Activated CD4-positive, alpha-beta memory T cell treated with anti-CD3 and anti-CD28 coated beads for 36 hours (primary cell): ENCODE data around the gene ILRUN. TPM values are rescaled to one million over a fixed set of nuclear protein-coding genes. Genes with fewer than 3 reads are reported as not detected.
"Not testable (repeated sequence)": the region's sequence is repeated elsewhere in the genome, so short reads cannot be mapped to it uniquely, and the experiment has no call there.

Experiments
- CTCF ChIA-PET: fragments of 350-600 bp; sonication (Branson Sonifier 250); formaldehyde crosslinking; loops from one replicate; lab custom pipeline; 2021; ENCODE audit warnings: antibody characterized with exemption, inconsistent platforms; lab: Charles Lee
- POLR2A ChIA-PET: fragments of 350-600 bp; sonication (Branson Sonifier 250); formaldehyde crosslinking; loops from one replicate; lab custom pipeline; 2021; ENCODE audit warnings: antibody characterized with exemption; lab: Charles Lee
- DNase-seq: peaks from one replicate; pipeline ENCODE4 v3.0.0-alpha.2; 2020
- H3K27ac Mint-ChIP-seq: one replicate; pipeline ENCODE4 v1.8.0; 2021; ENCODE audit warnings: mixed read lengths
- H3K27me3 Mint-ChIP-seq: one replicate; pipeline ENCODE4 v1.8.0; 2021; ENCODE audit warnings: mixed read lengths
- H3K36me3 Mint-ChIP-seq: one replicate; pipeline ENCODE4 v1.8.0; 2021; ENCODE audit warnings: mixed read lengths
- H3K4me1 Mint-ChIP-seq: one replicate; pipeline ENCODE4 v1.8.0; 2021; ENCODE audit warnings: low read depth, mixed read lengths
- H3K4me3 Mint-ChIP-seq: one replicate; pipeline ENCODE4 v1.8.0; 2021; ENCODE audit warnings: mild to moderate bottlenecking, mixed read lengths
- H3K9me3 Mint-ChIP-seq: one replicate; pipeline ENCODE4 v1.8.0; 2021; ENCODE audit warnings: mixed read lengths
- intact Hi-C: fragments of 100-400 bp; cut with micrococcal nuclease; formaldehyde crosslinking; loops from one replicate; pipeline ENCODE4 v1.15.1; 2023
- total RNA-seq, 2 experiments: library from RNA; stranded (reverse); gene quantifications; one replicate each; pipeline ENCODE4 v1.2.3, GENCODE V29; 2021

ILRUN gene
- total RNA-seq, 2 experiments from 2014 or later, result 62.3 to 65.2 TPM

DNA sequence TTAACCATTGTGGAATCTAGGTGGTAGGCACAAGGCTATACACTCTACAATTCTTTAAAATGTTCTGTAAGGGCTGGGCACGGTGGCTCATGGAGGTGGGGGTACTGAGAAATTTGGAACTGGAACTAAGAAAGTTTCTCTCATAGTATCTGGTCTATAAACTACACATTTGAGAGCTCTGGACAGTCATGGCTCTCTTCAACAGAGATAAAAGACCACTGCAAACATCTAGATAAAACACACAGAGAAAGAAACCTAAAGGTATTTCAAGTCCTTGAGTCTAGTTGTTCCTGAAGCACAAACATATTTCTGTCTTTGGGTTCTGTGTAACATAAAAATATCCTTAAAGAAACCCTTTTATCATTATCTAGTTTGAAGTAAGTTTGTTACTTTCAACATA, 35.2 kb downstream of the ILRUN start:
- Mint-ChIP-seq H3K27me3 (no peaks in the 10 kb centered on the region), H3K9me3 (no peaks in the 10 kb centered on the region), H3K27ac (no peak overlapping the region), H3K4me3 (no peak overlapping the region), H3K36me3 (no peaks in the 10 kb centered on the region), H3K4me1 (peaks cover 66% of the 10 kb centered on the region)
- intact Hi-C loops, result no loop called here
- ChIA-PET CTCF (no interaction called here), POLR2A (no interaction called here)
- no peak for DNase-seq

DNA sequence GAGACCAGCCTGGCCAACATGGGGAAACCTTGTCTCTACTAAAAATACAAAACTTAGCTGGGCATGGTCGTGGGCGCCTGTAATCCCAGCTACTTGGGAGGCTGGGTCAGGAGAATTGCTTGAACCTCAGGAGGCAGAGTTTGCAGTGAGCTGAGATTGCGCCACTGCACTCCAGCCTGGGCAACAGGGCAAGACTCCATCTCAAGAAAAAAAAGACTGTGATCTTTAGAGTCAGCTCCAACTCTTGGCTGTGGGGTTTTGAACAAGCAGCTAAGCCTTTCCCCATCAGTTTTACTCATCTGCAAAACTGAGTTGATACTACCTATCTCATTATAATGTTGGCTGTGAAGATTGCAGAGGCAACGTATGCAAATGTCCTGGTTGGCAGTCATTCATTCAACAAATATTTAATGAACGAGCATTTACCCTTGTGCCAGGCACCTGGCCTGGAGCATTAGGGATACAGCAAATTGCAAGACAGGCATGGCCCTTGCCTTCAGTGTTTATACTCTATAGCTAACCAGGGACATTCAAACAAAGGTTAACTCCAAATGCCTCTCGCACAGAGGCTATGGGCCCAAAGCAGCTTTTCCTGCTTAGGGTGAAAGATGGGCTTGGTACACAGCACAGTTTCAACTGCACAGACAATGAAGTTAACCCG, 37.8 kb downstream of the ILRUN start:
- intact Hi-C loops, result loop anchor here (5.0 kb wide), 1 partner anchor 39 kb away; the partner anchor contains the start of gene ILRUN
- Mint-ChIP-seq H3K4me1 (peaks cover 65% of the 10 kb centered on the region), H3K36me3 (peaks cover 5% of the 10 kb centered on the region), H3K9me3 (no peaks in the 10 kb centered on the region), H3K27ac (peak overlapping the region; percentile 9), H3K27me3 (no peaks in the 10 kb centered on the region), H3K4me3 (no peak overlapping the region)
- ChIA-PET POLR2A (interaction anchor here (3.4 kb wide), 1 partner anchor 14 kb away, joined by 52 read pairs; no protein-coding TSS in a partner anchor), CTCF (interaction anchor here (0.6 to 2.3 kb wide), 2 partner anchors 49 to 172 kb away, joined by 3 to 10 read pairs; no protein-coding TSS in a partner anchor)
- no peak for DNase-seq

DNA sequence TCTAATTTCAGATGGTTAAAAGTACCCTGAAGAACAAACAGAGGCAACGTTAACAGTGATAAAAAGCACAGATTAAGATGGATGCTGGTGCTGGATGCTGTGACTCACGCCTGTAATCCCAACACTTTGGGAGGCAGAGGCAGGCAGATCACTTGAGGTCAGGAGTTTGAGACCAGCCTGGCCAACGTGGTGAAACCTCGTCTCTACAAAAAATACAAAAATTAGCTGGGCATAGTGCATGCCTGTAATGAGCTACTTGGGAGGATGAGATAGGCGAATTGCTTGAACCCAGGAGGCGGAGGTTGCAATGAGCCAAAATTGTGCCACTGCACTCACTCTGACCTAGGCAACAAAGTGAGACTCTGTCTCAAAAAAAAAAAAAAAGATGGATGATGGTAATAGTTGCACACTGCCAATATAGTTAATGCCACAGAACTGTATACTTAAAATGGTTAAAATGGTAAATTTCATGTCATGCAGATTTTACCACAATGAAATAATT, 38.5 kb downstream of the ILRUN start:
- ChIA-PET CTCF (interaction anchor here (0.6 to 2.3 kb wide), 4 partner anchors 10 to 171 kb away, joined by 3 to 10 read pairs (median 4); no protein-coding TSS in a partner anchor), POLR2A (interaction anchor here (1.6 to 3.4 kb wide), 4 partner anchors 15 to 39 kb away, joined by 3 to 52 read pairs (median 18); partner anchors contain the start of gene ILRUN)
- not testable (repeated sequence) for H3K27me3 Mint-ChIP-seq, H3K36me3 Mint-ChIP-seq, H3K9me3 Mint-ChIP-seq, DNase-seq
- intact Hi-C loops, result loop anchor here (5.0 kb wide), 1 partner anchor 39 kb away; the partner anchor contains the start of gene ILRUN
- Mint-ChIP-seq H3K27ac (peak overlapping the region; percentile 93), H3K4me1 (peaks cover 59% of the 10 kb centered on the region), H3K4me3 (peak overlapping the region; percentile 12)

DNA sequence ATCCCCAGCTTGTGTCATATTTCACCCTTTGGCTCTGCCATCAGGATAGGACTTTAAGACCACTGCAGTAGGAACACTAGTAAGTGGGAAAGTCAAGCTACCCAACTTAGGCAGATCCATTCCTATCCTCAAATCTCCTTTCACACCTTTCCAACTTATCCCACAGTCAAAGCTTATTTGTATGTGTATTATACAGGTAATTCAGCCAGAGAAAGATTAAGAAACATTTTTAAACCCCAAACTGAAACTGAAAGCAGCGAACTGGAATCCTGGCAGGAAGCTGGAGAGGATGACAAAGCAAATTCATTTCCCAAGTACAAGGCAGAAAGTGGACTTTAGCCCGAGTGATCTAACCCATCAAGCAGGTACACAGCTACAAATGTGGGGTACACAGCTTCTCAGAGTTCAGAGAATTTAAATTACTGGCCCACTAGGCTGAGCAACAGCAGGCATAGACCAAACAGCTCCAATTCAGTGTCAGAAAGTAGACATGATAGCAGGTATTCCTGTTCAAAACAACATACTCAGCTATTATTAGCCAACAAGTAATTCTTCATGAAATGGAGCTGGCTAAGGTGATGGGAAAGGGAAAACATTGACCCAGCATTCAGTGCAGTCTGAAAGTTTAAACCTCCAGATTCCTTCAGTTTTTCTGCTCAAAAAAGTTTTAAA, 39.1 kb downstream of the ILRUN start:
- peak overlapping the region; percentile 67 for H3K4me3 Mint-ChIP-seq
- peak; percentile 33 for DNase-seq
- intact Hi-C loops, result loop anchor here (5.0 kb wide), 1 partner anchor 40 kb away; the partner anchor contains the start of gene ILRUN
- ChIA-PET POLR2A (interaction anchor here (0.6 to 3.4 kb wide), 11 partner anchors 7 to 474 kb away, joined by 3 to 52 read pairs (median 4); partner anchors contain the start of genes HMGA1, ILRUN and SNRPC), CTCF (interaction anchor here (1.0 to 2.3 kb wide), 6 partner anchors 11 to 100 kb away, joined by 3 to 20 read pairs (median 4); partner anchors contain the start of gene SNRPC)
- no peaks in the 10 kb centered on the region for H3K27me3 Mint-ChIP-seq
- H3K4me1 Mint-ChIP-seq, result peaks cover 57% of the 10 kb centered on the region
- H3K9me3 Mint-ChIP-seq, result no peaks in the 10 kb centered on the region
- H3K27ac Mint-ChIP-seq, result peak overlapping the region; percentile 93
- H3K36me3 Mint-ChIP-seq, result peaks cover 8% of the 10 kb centered on the region

DNA sequence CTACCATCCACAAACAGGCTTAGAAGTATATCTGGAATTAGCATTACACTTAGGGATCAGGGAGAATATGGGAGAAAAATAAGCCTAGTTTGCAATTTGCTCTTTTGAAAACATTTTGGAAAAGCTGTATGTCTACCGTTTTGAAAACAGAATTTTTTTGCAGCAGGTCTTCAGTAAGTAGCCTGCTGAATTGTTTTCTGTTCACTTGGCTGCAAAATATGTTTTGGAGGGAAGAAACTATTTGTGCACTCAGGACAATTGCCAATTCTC, 39.6 kb downstream of the ILRUN start:
- Mint-ChIP-seq H3K36me3 (peaks cover 11% of the 10 kb centered on the region), H3K27me3 (no peaks in the 10 kb centered on the region), H3K9me3 (no peaks in the 10 kb centered on the region), H3K27ac (peak overlapping the region; percentile 93), H3K4me1 (peaks cover 55% of the 10 kb centered on the region), H3K4me3 (peak overlapping the region; percentile 67)
- no peak for DNase-seq
- ChIA-PET CTCF (interaction anchor here (1.0 to 2.3 kb wide), 6 partner anchors 11 to 100 kb away, joined by 3 to 20 read pairs (median 4); partner anchors contain the start of gene SNRPC), POLR2A (interaction anchor here (0.6 to 3.4 kb wide), 11 partner anchors 8 to 474 kb away, joined by 3 to 52 read pairs (median 4); partner anchors contain the start of genes HMGA1, ILRUN and SNRPC)
- intact Hi-C loops, result loop anchor here (5.0 kb wide), 1 partner anchor 40 kb away; the partner anchor contains the start of gene ILRUN

DNA sequence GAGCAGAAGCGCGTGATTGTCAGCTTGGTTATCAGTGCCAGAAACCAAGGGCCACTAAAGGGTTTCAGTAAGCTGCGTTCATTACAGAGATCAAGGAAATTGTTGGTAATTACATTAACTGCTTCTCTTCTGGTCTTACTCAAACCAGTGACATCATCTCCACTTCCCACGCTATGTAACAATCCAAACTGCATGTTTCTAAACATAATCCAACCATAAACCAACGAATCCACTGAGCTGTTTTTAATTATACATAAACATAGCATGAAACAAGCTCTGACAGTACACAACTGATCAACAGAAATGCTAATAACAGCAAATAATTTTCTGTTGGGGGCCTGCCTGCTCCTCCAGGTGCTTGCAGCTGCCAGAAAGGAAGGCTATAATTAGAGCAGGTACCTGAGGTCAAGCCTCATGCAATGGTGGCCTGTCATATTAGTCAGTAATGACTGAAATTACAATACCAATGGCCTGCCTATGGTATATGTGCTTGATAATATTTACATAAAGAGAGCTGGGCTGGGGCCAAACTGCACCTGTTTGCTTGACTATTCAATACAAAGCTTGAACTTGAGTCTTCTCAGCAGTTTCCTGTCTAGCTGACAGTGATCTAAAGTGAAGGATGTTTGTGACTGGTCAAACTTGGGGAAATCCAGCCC, 40.1 kb downstream of the ILRUN start:
- peak overlapping the region; percentile 93 for H3K27ac Mint-ChIP-seq
- POLR2A ChIA-PET, result interaction anchor here (0.6 to 3.4 kb wide), 11 partner anchors 8 to 473 kb away, joined by 3 to 52 read pairs (median 4); partner anchors contain the start of genes HMGA1, ILRUN and SNRPC
- CTCF ChIA-PET, result interaction anchor here (0.7 to 2.3 kb wide), 7 partner anchors 8 to 101 kb away, joined by 3 to 20 read pairs (median 4); partner anchors contain the start of gene SNRPC
- intact Hi-C loops, result loop anchor here (1.0 to 5.0 kb wide), 4 partner anchors 8 to 101 kb away; partner anchors contain the start of genes ILRUN and SNRPC
- H3K4me1 Mint-ChIP-seq, result peaks cover 54% of the 10 kb centered on the region
- peaks cover 13% of the 10 kb centered on the region for H3K36me3 Mint-ChIP-seq
- no peaks in the 10 kb centered on the region for H3K9me3 Mint-ChIP-seq
- H3K27me3 Mint-ChIP-seq, result no peaks in the 10 kb centered on the region
- DNase-seq, result peak; percentile 74
- peak overlapping the region; percentile 67 for H3K4me3 Mint-ChIP-seq

DNA sequence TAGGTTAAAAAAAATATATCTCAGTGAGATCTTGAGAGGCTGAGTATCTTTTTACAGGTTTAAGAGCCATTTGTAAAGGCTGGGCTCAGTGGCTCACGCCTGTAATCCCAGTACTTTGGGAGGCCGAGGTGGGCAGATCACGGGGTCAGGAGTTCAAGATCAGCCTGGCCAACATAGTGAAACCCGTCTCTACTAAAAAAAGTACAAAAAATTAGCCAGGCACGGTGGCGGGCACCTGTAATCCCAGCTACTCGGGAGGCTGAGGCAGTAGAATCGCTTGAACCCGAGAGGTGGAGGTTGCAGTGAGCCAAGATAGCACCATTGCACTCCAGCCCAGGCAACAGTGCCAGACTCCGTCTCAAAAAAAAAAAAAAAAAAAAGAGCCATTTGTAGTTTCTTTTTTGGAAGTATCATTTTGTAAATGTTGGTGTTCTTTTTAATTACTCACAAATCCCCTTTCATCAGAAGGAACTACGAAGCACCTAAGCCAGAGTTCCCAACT, 40.6 kb downstream of the ILRUN start:
- DNase-seq, H3K9me3 Mint-ChIP-seq, H3K27me3 Mint-ChIP-seq: not testable (repeated sequence)
- Mint-ChIP-seq H3K27ac (peak overlapping the region; percentile 93), H3K4me1 (peaks cover 55% of the 10 kb centered on the region), H3K4me3 (peak overlapping the region; percentile 67), H3K36me3 (peaks cover 13% of the 10 kb centered on the region)
- POLR2A ChIA-PET, result interaction anchor here (0.6 to 3.4 kb wide), 7 partner anchors 9 to 473 kb away, joined by 3 to 52 read pairs (median 7); partner anchors contain the start of genes ILRUN and SNRPC
- intact Hi-C loops, result loop anchor here (1.0 to 5.0 kb wide), 4 partner anchors 8 to 101 kb away; partner anchors contain the start of genes ILRUN and SNRPC
- CTCF ChIA-PET, result interaction anchor here (0.7 to 1.7 kb wide), 2 partner anchors 8 to 18 kb away, joined by 3 to 20 read pairs; no protein-coding TSS in a partner anchor

DNA sequence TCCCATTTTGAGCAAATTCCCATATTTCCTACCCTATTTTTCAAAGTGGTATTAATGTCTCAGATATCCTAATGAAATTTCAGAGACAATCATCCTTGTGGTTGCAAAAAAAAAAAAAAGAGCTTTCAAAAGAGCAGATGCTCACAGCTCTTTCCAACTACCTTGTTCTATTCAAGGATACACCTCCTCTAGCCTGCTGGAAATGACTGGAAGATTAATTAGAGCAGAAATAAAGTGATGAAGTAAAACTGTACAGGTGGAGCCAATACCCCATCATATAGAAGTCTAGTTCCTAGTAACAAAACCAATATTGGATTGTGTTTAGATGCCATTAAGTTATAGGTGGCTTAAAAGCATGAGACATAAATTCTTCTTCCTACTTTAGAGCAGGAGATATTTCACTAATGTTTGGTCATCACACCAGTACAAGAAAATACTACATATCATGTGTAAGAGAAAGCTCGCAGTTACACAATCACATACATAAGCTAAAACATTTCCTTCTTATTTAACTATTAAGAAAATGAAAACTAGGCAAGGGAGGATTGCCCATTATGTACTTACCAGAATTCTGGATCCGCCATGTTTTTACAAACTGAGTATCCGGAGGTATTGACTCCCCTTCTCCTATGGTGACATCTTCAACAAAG, 42.4 kb downstream of the ILRUN start:
- intact Hi-C loops, result no loop called here
- no peaks in the 10 kb centered on the region for H3K27me3 Mint-ChIP-seq
- H3K36me3 Mint-ChIP-seq, result peaks cover 17% of the 10 kb centered on the region
- peaks cover 54% of the 10 kb centered on the region for H3K4me1 Mint-ChIP-seq
- ChIA-PET CTCF (no interaction called here), POLR2A (interaction anchor here (0.7 to 1.1 kb wide), 2 partner anchors 100 to 103 kb away, joined by 4 to 6 read pairs; partner anchors contain the start of gene SNRPC)
- H3K4me3 Mint-ChIP-seq, result no peak overlapping the region
- H3K9me3 Mint-ChIP-seq, result no peaks in the 10 kb centered on the region
- no peak for DNase-seq
- H3K27ac Mint-ChIP-seq, result peak overlapping the region; percentile 28

DNA sequence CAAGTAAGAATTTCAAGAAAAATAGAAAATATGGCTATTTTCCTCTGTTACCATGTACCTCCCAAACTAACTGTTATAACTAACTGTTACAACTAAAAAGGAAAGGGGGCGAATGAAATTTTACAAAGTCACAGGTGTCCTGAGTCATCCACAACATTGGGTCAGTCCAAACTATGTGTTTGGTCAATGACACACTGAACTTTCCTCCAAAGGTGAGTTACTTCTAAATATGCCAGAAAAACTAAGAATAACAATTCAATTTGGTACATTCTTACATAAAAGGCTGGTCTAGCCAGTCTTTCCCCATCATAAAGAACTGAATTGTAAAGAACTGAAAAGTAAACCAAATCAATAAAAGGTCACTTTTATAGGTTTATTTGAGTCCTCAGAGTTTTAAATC, 44.3 kb downstream of the ILRUN start:
- peaks cover 20% of the 10 kb centered on the region for H3K36me3 Mint-ChIP-seq
- ChIA-PET POLR2A (no interaction called here), CTCF (no interaction called here)
- H3K27me3 Mint-ChIP-seq, result no peaks in the 10 kb centered on the region
- no peak overlapping the region for H3K27ac Mint-ChIP-seq
- H3K9me3 Mint-ChIP-seq, result no peaks in the 10 kb centered on the region
- intact Hi-C loops, result no loop called here
- H3K4me1 Mint-ChIP-seq, result peaks cover 37% of the 10 kb centered on the region
- no peak for DNase-seq
- H3K4me3 Mint-ChIP-seq, result no peak overlapping the region

DNA sequence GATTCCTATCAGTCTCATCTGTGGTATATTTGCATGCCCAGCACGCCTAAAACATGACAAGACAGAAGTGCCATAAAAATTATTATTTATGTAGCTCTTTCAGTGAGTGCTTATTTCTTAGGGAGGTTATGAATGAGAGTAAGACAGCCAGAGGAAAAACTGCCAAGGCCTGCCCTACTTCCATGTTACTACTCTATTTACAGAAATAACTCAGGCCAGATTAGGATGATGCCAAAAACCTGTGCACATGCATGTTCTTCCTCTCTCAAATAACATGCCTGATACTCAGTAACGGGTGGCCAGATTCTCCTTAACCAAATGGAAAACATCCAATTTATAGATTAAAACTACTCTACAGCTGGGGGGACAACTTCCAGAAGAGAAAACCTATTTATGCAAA, 45.7 kb downstream of the ILRUN start:
- no peak for DNase-seq
- intact Hi-C loops, result no loop called here
- H3K27ac Mint-ChIP-seq, result no peak overlapping the region
- H3K36me3 Mint-ChIP-seq, result peaks cover 22% of the 10 kb centered on the region
- peaks cover 28% of the 10 kb centered on the region for H3K4me1 Mint-ChIP-seq
- no peaks in the 10 kb centered on the region for H3K27me3 Mint-ChIP-seq
- ChIA-PET POLR2A (no interaction called here), CTCF (interaction anchor here (0.6 to 0.9 kb wide), 2 partner anchors 16 to 42 kb away, joined by 4 read pairs; no protein-coding TSS in a partner anchor)
- no peak overlapping the region for H3K4me3 Mint-ChIP-seq
- H3K9me3 Mint-ChIP-seq, result no peaks in the 10 kb centered on the region
